GM12891 (cell line): ENCODE data around the gene HSD17B1.

Source experiments
- POLR2A ChIP-seq: IDR thresholded peaks from 2 replicates; pipeline ENCODE4 v1.6.1; 2011; ENCODE audit warnings: low read depth, low read length, control low read depth
- POLR2AphosphoS5 ChIP-seq: IDR thresholded peaks from 2 replicates; pipeline ENCODE4 v1.6.1; 2011; ENCODE audit warnings: low read depth, low read length, control low read depth
- TAF1 ChIP-seq: IDR thresholded peaks from 2 replicates; pipeline ENCODE4 v1.6.1; 2011; ENCODE audit warnings: low read depth, low read length, control low read depth

DNA sequence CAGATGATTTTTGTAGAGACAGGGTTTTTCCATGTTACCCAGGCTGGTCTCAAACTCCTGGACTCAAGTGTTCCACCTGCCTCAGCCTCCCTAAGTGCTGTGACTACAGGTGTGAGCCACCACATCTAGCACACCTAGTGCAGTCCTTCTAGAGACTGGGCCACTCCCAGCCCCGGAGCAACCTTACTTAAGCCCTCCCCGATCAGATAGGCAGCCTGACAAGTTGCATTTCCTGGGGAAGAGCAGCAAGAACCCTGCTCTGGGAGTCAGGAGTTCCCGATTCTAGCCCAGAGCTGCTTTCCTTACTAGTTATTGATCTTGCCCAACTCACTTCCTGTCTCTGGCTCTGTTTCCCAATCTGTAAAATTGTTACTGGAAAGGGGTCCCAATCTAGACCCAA is 23.7 kb upstream of the HSD17B1 start:
- no peak for TF ChIP-seq POLR2A
- no peak for TF ChIP-seq TAF1
- TF ChIP-seq POLR2AphosphoS5 = no peak
